ENCODE data around the gene PGD. TPM values are rescaled to one million over a fixed set of nuclear protein-coding genes. Genes with fewer than 3 reads are reported as not detected.
A peak's percentile ranks its signal among the peaks of the same experiment; 100 is the strongest.
"Not testable (repeated sequence)": the region's sequence is repeated elsewhere in the genome, so short reads cannot be mapped to it uniquely, and the experiment has no call there.

The PGD gene
- total RNA-seq, 1 donor from 2014 or later = 166 TPM

- intact Hi-C loops (cut with DNase I) = no loop called here
- Histone ChIP-seq H3K4me1 (peaks cover 11% of the 10 kb centered on the region), H3K36me3 (peaks cover 1% of the 10 kb centered on the region), H3K9me3 (no peaks in the 10 kb centered on the region), H3K27me3 (no peaks in the 10 kb centered on the region), H3K27ac (no peak overlapping the region), H3K4me3 (no peak overlapping the region)
- DNase-seq (no peak), ATAC-seq (no peak)
- TF ChIP-seq CTCF (IDR thresholded peaks at IDR 0.05) = no peak
These were observed 57.2 kb downstream of the PGD start for GRCh38 chr1:10456048-10456447.

GRCh38 chr1:10456661-10457060, 57.8 kb downstream of the PGD start:
- intact Hi-C loops (cut with DNase I) = no loop called here
- Histone ChIP-seq H3K4me3 (no peak overlapping the region), H3K4me1 (peaks cover 6% of the 10 kb centered on the region), H3K27ac (no peak overlapping the region), H3K36me3 (peaks cover 7% of the 10 kb centered on the region), H3K9me3 (no peaks in the 10 kb centered on the region), H3K27me3 (no peaks in the 10 kb centered on the region)
- DNase-seq = no peak
- no peak for ATAC-seq
- TF ChIP-seq CTCF (IDR thresholded peaks at IDR 0.05) = no peak

- H3K27me3 ChIP-seq; H3K4me1 ChIP-seq; intact Hi-C loops (cut with DNase I); ATAC-seq; H3K4me3 ChIP-seq; DNase-seq; H3K9me3 ChIP-seq: not testable (repeated sequence)
- H3K27ac ChIP-seq = peak overlapping the region; percentile 42
- H3K36me3 ChIP-seq = peaks cover 14% of the 10 kb centered on the region
These were observed 58.6 kb downstream of the PGD start for GRCh38 chr1:10457462-10457861.

- Histone ChIP-seq H3K36me3 (peaks cover 19% of the 10 kb centered on the region), H3K27me3 (no peaks in the 10 kb centered on the region), H3K27ac (peak overlapping the region; percentile 42), H3K4me1 (peaks cover 6% of the 10 kb centered on the region), H3K4me3 (no peak overlapping the region), H3K9me3 (no peaks in the 10 kb centered on the region)
- intact Hi-C loops (cut with DNase I) = no loop called here
- ATAC-seq (no peak), DNase-seq (no peak)
- no peak for TF ChIP-seq CTCF (IDR thresholded peaks at IDR 0.05)
These were observed 59.0 kb downstream of the PGD start for GRCh38 chr1:10457875-10458274.

- TF ChIP-seq CTCF (IDR thresholded peaks at IDR 0.05) = no peak
- Histone ChIP-seq H3K36me3 (peaks cover 32% of the 10 kb centered on the region), H3K4me3 (no peak overlapping the region), H3K27me3 (no peaks in the 10 kb centered on the region), H3K27ac (peak overlapping the region; percentile 11), H3K4me1 (peaks cover 6% of the 10 kb centered on the region), H3K9me3 (no peaks in the 10 kb centered on the region)
- DNase-seq = no peak
- ATAC-seq = peak; percentile 50
- intact Hi-C loops (cut with DNase I) = no loop called here
These were observed 60.3 kb downstream of the PGD start for GRCh38 chr1:10459184-10459583.

- no peak for ATAC-seq
- intact Hi-C loops (cut with DNase I) = no loop called here
- Histone ChIP-seq H3K27ac (no peak overlapping the region), H3K9me3 (no peaks in the 10 kb centered on the region), H3K4me1 (peaks cover 8% of the 10 kb centered on the region), H3K4me3 (no peak overlapping the region), H3K36me3 (peaks cover 71% of the 10 kb centered on the region), H3K27me3 (no peaks in the 10 kb centered on the region)
- no peak for TF ChIP-seq CTCF (IDR thresholded peaks at IDR 0.05)
- DNase-seq = no peak
These were observed 68.2 kb downstream of the PGD start for GRCh38 chr1:10467078-10467477.
